ENCODE data around the gene DNAJC16.

The DNAJC16 gene

DNA sequence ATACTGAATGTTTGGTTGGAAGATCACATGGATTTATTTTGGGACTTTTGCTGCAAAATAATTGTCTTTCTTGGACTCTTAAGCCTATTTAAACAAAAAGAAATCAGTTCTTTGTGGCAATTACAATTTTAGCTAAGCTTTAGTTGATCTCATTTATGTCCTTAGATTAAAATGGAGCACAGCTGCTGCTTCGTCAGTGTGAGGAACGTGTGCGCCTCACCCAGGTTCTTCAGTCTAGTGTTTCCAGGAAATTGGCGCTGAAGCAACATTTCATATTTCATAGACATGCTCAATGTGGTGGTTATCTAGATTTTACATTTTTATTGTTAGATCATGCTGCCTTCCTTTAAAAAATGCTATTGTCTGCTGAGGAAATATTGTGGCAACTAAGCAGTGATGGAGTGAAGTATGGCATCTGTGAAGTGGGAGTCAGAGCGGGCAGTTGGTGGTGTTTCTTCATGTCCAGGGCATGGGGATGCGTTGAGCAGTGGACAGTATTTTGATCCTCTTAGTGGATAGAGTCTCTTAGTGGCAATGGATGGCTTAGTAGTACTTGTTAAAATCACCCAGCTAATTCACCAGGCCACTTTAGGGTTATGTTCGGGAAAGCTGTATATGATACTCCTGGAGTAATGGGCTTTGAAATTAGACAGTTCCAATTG is 96.2 kb downstream of the DNAJC16 start:
- no peak for DNase-seq

DNA sequence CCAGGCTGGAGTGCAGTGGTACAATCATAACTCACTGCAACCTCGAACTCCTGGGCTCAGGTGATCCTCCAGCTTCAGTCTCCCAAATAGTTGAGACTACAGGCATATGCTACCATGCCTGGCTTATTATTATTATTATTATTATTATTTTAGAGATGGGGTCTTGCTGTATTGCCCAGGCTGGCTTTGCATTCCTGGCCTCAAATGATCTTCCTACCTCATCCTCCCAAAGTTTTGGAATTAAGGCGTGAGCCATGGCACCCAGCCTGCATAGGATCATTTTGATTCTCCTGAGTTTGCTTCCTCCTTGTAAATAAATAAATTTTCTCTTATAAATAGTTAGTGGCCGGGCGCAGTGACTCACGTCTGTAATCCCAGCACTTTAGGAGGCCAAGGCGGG is 96.8 kb downstream of the DNAJC16 start:
- no peak for DNase-seq

DNA sequence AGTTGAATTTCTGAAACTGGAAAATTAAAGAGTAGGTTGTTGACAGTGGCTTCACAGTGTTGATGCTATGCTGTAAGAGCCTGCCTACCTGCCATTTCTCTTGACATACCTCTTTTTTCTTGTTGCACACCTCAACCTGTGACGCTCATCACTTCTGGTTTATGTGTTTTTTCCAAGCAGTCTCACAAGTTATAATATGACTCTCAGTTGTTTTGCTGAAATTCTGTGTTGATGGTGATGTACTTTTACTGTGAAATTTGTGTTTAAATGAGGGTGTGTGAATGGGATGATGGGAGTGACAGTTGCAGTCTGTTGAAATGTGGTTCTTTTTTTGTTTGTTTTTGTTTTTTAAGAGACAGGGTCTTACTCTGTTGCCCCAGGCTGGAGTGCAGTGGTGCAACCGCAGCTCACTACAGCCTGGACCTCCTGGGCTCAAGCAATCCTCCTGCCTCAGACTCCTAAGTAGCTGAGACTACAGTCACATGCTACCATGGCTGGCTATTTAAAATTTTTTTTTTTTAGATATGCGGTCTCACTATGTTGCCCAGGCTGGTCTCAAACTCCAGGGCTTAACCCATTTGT is 97.6 kb downstream of the DNAJC16 start:
- DNase-seq: no peak

DNA sequence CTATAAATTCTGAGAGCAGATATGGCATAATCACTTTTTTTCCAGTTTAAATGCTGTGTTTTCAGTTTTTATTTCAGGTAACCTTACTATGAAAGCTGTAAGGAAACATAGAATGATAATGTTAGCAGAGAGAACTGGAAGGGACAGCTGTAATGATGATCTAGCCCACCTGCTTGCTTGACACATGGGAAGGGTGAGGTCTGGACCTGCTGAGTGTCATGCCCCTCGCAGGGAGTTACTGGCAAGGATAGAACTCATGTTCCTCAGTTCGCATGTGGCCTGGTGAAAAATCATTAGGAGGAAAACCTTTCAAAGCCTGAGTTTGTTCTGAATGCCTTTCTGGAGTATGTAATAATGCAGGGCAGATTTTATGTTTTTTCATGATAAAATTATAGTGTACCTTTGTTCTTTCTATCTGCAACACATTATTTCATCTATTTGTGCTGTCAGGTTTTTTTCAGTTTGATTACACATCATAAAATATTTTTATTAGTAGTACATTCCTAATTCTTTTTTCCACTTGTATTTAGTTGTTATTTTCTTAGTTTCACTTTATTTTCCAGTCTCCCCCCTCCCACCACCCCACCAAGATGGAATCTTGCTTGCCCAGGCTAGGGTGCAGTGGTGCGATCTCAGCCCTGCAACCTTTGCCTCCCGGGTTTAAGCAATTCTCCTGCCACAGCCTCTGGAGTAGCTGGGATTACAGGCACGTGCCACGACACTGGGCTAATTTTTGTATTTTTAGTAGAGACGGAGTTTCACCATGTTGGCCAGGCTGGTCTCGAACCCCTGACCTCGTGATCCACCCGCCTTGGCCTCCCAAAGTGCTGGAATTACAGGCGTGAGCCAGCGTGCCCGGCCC is 98.6 kb downstream of the DNAJC16 start:
- no peak for DNase-seq

Data from activated T-cell treated with anti-CD3 and anti-CD28 coated beads for 4 hours (primary cell).